Uterus (tissue), 4 donors: ENCODE results near the gene CLEC17A. TPM values are rescaled to one million over a fixed set of nuclear protein-coding genes. Genes with fewer than 3 reads are reported as not detected.
"Not testable (repeated sequence)": the region's sequence is repeated elsewhere in the genome, so short reads cannot be mapped to it uniquely, and the experiment has no call there.

Experiments
- DNase-seq, 2 donors: peaks; one replicate each; pipeline ENCODE4 v3.0.0-alpha.2; 2019 to 2020
- H3K27ac ChIP-seq, 2 donors: fragments of 200-600 bp; sonication (generic); 1 replicate in 1 of 2; 2 replicates in 1 of 2; pipeline ENCODE4 v1.5.1; 2016 to 2018
- H3K27me3 ChIP-seq, 2 donors: fragments of 200-600 bp; sonication (generic); one replicate each; pipeline ENCODE4 v1.5.1; 2018 to 2019; ENCODE audit warnings: control low read depth in 1 of 2
- H3K36me3 ChIP-seq, 2 donors: fragments of 200-600 bp; sonication (generic); one replicate each; pipeline ENCODE4 v1.5.1; 2019; ENCODE audit warnings: control low read depth in 1 of 2
- H3K4me1 ChIP-seq, 2 donors: fragments of 200-600 bp; sonication (generic); one replicate each; pipeline ENCODE4 v1.5.1; 2018 to 2019; ENCODE audit warnings: control low read depth in 1 of 2
- H3K4me3 ChIP-seq, 2 donors: fragments of 200-600 bp; sonication (generic); 1 replicate in 1 of 2; 2 replicates in 1 of 2; pipeline ENCODE4 v1.5.1; 2018 to 2019; ENCODE audit warnings: mild to moderate bottlenecking in 1 of 2
- H3K9me3 ChIP-seq, 2 donors: fragments of 200-600 bp; sonication (generic); one replicate each; pipeline ENCODE4 v1.5.1; 2019; ENCODE audit warnings: control low read depth in 1 of 2
- POLR2A ChIP-seq, 2 donors: fragments of 450-650 bp; IDR thresholded peaks; one replicate each; pipeline ENCODE4 v1.6.1; 2016; ENCODE audit warnings: antibody characterized with exemption in 2 of 2, mild to moderate bottlenecking in 1 of 2, moderate library complexity in 1 of 2
- intact Hi-C: fragments of 100-400 bp; cut with DNase I; formaldehyde crosslinking; loops from one replicate; pipeline ENCODE4 v1.15.1; 2023; ENCODE audit warnings: low total_unique reads
- total RNA-seq, 4 donors: library from RNA; depleted of rRNA in 3 of 4; stranded (reverse); fragments of >200 nt in 3 of 4; gene quantifications; one replicate each; pipeline versions ENCODE4 v1.1.0 to v1.2.4, GENCODE V29; 2014 to 2023
- TF ChIP-seq, protein P1 (sequence below), 4 experiments: fragments of 200-600 bp in 2 of 4; fragments of 450-650 bp in 2 of 4; sonication (generic) in 2 of 4; IDR thresholded peaks; one replicate each; pipeline ENCODE4 v1.5.1; 2016 to 2019; ENCODE audit warnings: antibody characterized with exemption in 4 of 4, mild to moderate bottlenecking in 2 of 4, moderate library complexity in 1 of 4
- donor health status: DM: yes; HTN: yes; CAD: no.

Gene CLEC17A
- total RNA-seq, 4 donors from 2014 or later = 0.55 TPM; not detected in 3

DNA sequence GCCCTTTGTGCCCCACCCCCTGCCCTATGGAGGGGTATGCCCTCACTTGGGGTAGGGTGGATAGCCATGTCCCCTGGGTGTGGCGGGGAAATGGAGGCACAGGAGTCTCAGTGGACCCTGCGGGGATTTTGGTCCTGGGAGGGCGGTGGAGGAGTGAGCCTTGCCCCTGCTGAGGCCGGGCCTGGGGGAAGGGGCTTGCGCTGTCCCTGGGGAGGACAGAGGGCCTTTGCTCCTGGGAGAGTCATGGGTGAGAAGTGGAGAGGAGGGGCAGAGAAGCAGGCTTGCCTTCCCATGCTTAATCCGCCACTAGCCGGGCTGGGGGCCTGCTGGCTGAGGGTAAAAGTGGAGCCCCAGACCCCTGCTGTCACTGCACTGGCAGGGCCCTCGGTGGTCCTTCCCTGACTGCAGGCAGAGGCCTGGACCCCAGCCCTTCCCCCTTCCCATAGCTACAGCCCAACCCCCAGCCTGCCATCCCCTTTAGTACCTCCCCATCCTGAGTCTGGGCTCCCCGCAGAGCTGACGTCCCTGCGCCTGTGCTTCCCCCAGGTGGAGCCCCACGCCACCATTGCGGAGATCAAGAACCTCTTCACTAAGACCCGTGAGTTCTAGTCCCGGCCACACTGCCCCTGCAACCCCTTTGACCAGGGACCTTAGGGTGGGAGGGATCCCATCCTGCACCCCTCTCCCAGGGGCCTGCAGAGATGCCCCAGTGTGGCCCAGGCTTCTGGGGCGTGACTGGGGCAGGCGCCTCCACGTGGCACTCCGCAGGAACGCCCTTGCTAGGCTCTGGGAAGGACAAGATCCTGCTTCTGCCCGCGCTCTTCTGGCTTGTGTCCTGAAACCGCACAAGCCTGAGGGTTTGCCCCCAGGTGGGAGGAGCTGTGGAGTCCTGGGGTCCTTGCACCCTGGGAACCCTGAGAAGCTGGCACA lies 20.0 kb upstream of the CLEC17A start:
- no peak overlapping the region for H3K4me3 ChIP-seq
- TF ChIP-seq, protein P1, sequence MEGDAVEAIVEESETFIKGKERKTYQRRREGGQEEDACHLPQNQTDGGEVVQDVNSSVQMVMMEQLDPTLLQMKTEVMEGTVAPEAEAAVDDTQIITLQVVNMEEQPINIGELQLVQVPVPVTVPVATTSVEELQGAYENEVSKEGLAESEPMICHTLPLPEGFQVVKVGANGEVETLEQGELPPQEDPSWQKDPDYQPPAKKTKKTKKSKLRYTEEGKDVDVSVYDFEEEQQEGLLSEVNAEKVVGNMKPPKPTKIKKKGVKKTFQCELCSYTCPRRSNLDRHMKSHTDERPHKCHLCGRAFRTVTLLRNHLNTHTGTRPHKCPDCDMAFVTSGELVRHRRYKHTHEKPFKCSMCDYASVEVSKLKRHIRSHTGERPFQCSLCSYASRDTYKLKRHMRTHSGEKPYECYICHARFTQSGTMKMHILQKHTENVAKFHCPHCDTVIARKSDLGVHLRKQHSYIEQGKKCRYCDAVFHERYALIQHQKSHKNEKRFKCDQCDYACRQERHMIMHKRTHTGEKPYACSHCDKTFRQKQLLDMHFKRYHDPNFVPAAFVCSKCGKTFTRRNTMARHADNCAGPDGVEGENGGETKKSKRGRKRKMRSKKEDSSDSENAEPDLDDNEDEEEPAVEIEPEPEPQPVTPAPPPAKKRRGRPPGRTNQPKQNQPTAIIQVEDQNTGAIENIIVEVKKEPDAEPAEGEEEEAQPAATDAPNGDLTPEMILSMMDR (IDR thresholded peaks at IDR 0.05) = no peak
- no peak for TF ChIP-seq POLR2A (IDR thresholded peaks at IDR 0.05)
- peak overlapping the region in 1 of 2 donors; percentile 39 for H3K27ac ChIP-seq
- no peaks in the 10 kb centered on the region for H3K27me3 ChIP-seq
- no peak for DNase-seq
- no peaks in the 10 kb centered on the region for H3K4me1 ChIP-seq
- H3K9me3 ChIP-seq = no peaks in the 10 kb centered on the region
- intact Hi-C loops = no loop called here
- no peaks in the 10 kb centered on the region for H3K36me3 ChIP-seq

DNA sequence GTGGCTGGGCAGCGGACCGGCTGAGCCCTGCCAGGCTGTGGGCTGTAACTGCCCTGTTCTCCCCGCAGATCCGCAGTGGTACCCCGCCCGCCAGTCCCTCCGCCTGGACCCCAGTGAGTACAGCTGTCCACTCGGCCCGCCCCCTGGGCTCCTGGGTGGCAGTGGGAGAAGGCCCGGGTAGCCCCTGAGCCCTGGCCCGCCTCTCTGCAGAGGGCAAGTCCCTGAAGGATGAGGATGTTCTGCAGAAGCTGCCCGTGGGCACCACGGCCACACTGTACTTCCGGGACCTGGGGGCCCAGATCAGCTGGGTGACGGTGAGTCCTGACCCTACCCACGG lies 19.3 kb upstream of the CLEC17A start:
- no peaks in the 10 kb centered on the region for H3K4me1 ChIP-seq
- no peak overlapping the region for H3K4me3 ChIP-seq
- intact Hi-C loops = no loop called here
- no peaks in the 10 kb centered on the region for H3K27me3 ChIP-seq
- no peak for DNase-seq
- H3K27ac ChIP-seq = no peak overlapping the region
- no peaks in the 10 kb centered on the region for H3K36me3 ChIP-seq
- TF ChIP-seq, protein P1 (IDR thresholded peaks at IDR 0.05) = no peak
- TF ChIP-seq POLR2A (IDR thresholded peaks at IDR 0.05) = no peak
- H3K9me3 ChIP-seq = no peaks in the 10 kb centered on the region

DNA sequence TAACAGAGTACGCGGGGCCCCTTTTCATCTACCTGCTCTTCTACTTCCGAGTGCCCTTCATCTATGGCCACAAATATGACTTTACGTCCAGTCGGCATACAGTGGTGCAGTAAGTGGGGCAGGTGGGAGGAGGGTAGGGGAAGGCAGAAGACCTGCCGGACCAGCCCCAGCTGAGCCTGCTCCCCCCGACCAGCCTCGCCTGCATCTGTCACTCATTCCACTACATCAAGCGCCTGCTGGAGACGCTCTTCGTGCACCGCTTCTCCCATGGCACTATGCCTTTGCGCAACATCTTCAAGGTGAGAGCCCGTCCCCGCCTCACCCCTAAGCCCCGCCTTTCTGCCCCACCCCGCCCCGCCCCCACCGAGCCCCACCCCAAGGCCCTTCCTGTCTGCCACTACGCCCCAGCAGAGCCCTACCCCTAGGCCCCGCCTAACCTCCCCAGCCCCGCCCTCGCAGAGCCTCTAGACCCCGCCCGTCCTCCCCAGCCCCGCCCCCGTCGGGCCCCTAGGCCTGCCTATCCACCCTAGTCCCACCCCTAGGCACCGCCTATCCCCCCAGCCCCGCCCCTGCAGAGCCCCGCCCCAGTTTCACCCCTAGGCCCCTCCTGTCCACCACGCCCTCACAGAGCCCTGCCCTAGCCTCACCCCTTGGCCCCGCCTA lies 18.8 kb upstream of the CLEC17A start:
- Histone ChIP-seq H3K4me3 (no peak overlapping the region), H3K9me3 (no peaks in the 10 kb centered on the region), H3K36me3 (no peaks in the 10 kb centered on the region), H3K27ac (no peak overlapping the region), H3K4me1 (no peaks in the 10 kb centered on the region), H3K27me3 (no peaks in the 10 kb centered on the region)
- no peak for DNase-seq
- no peak for TF ChIP-seq POLR2A (IDR thresholded peaks at IDR 0.05)
- TF ChIP-seq, protein P1 (IDR thresholded peaks at IDR 0.05) = no peak
- intact Hi-C loops = no loop called here

DNA sequence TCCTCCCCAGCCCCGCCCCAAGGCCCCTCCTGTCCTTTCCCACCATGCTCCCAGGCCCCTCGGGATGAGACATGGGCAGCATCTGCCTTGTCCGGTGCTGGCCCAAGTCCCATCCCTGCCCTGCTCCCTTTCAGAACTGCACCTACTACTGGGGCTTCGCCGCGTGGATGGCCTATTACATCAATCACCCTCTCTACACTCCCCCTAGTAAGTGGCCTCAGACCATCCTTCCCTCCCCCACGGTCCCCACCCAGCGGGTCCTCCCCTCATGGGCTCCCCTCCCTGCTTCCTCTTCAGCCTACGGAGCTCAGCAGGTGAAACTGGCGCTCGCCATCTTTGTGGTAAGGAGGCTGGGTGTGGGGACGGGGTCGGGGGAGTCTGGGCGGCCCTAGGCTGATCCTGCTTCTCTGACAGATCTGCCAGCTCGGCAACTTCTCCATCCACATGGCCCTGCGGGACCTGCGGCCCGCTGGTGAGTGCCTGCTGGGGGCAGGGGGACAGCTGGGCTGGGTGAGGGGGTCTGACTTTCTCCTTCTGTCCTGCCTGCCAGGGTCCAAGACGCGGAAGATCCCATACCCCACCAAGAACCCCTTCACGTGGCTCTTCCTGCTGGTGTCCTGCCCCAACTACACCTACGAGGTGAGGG lies 18.1 kb upstream of the CLEC17A start:
- H3K9me3 ChIP-seq, H3K4me1 ChIP-seq, DNase-seq, intact Hi-C loops, H3K4me3 ChIP-seq, H3K36me3 ChIP-seq, H3K27me3 ChIP-seq, H3K27ac ChIP-seq: not testable (repeated sequence)

DNA sequence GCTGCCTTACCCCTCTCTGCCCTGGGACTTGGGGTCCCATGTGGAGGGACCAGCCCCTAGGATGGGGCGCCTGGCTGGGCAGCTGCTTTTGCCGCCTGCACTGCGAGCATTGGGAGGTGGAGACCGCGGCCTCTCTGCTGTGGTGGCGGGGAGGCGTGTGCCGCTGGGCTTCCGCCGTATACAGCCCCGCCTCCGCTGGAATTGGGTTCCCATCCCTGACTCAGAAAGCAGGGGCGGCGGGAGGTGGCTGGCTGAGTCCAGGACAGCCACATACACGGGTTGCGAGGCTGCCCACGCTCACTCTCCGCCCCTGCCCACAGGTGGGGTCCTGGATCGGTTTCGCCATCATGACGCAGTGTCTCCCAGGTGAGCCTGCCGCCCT lies 17.6 kb upstream of the CLEC17A start:
- no peaks in the 10 kb centered on the region for H3K9me3 ChIP-seq
- no peaks in the 10 kb centered on the region for H3K36me3 ChIP-seq
- intact Hi-C loops = no loop called here
- H3K4me3 ChIP-seq = no peak overlapping the region
- no peaks in the 10 kb centered on the region for H3K27me3 ChIP-seq
- TF ChIP-seq, protein P1 (IDR thresholded peaks at IDR 0.05) = no peak
- no peak for TF ChIP-seq POLR2A (IDR thresholded peaks at IDR 0.05)
- peaks cover 0 to under 1% of the 10 kb centered on the region in 2 donors for H3K4me1 ChIP-seq
- DNase-seq = no peak
- no peak overlapping the region for H3K27ac ChIP-seq
